ENCODE results near the gene PALM3. TPM values are rescaled to one million over a fixed set of nuclear protein-coding genes. Genes with fewer than 3 reads are reported as not detected.

Gene PALM3
- total RNA-seq, 1 experiment from 2014 or later, result 0.54 TPM

DNA sequence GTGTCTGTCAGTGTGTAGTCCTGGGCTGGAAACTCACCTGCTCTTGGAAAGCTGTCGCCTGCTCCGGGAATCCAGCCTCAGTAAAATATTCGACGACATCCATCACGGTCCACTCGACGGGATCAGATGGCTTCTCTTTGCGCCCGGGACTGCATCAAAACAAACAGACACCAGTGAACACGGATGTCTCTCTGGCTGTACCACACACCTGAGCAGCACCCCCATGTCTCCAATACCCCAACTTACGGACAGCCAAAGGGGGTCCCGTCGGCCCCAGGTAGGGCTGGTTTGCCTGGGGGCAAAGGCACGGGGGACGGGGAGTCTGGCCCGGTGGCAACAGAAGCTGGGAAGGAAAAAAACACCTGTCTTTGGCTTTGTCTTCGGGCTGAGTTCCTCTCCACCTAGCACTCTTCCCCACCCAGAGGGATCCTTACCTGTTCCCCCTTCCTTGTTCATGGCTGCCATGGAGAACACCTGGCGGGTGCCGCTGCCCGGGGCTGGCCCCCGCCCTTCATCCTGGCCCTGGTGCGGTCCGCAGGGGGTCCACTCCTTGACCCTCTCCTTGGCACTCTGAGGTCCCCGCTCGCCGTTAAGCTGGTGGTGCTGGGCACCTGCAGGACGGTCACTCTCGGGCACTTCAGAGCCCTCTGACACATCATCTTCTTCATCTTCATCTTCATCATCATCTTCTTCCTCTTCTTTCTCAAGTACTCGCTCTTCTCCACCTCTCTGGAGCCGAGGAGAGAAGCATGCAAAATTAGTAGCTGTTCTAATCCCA, 26.9 kb upstream of the PALM3 start:
- H3K9me3 ChIP-seq (ENCODE audit: control insufficient read depth, insufficient read depth, low read depth, low read length), result peaks cover 3% of the 10 kb centered on the region; the same call in 1 of the 2 replicates
- POLR2A ChIA-PET, result no interaction called here
- DNase-seq (ENCODE audit: low read depth, low spot score) (no peak), ATAC-seq (no peak)
- intact Hi-C loops (cut with micrococcal nuclease; ENCODE audit: unreplicated experiment), result no loop called here
- peaks cover 4% of the 10 kb centered on the region for H3K4me1 ChIP-seq (ENCODE audit: control insufficient read depth, insufficient read depth, low read length)
- CTCF ChIA-PET, result no interaction called here
- no peaks in the 10 kb centered on the region for H3K27me3 ChIP-seq (ENCODE audit: control insufficient read depth, insufficient read depth, low read length)
- TF ChIP-seq CTCF (IDR thresholded peaks at IDR 0.05) (no peak), TCF7L2 (IDR thresholded peaks at IDR 0.05; ENCODE audit: low read depth, low read length) (no peak), REST (IDR thresholded peaks at IDR 0.05; ENCODE audit: insufficient read depth in 1 of 2, low read depth in 2 of 2, low read length in 1 of 2) (no peak), POLR2AphosphoS5 (IDR thresholded peaks at IDR 0.05; ENCODE audit: low read depth, low read length) (no peak), SIN3A (IDR thresholded peaks at IDR 0.05; ENCODE audit: borderline replicate concordance, insufficient read depth, low read depth, low read length) (no peak)
- BruUV-seq (replicated peaks), result TSS peak; percentile 84
- no peaks in the 10 kb centered on the region; the same call in 1 of the 2 replicates for H3K36me3 ChIP-seq (ENCODE audit: control insufficient read depth, insufficient read depth, low read length)
- in situ Hi-C loops (cut with HindIII; ENCODE audit: low pct_unique_long_range_greater_than_20kb, low sequenced_read_pairs), result no loop called here
- peak overlapping the region; percentile 50 to 51 for H3K4me3 ChIP-seq (ENCODE audit: low read depth in 2 of 2, low read length in 2 of 2)
- no peak overlapping the region for H3K27ac ChIP-seq (ENCODE audit: low read length)

DNA sequence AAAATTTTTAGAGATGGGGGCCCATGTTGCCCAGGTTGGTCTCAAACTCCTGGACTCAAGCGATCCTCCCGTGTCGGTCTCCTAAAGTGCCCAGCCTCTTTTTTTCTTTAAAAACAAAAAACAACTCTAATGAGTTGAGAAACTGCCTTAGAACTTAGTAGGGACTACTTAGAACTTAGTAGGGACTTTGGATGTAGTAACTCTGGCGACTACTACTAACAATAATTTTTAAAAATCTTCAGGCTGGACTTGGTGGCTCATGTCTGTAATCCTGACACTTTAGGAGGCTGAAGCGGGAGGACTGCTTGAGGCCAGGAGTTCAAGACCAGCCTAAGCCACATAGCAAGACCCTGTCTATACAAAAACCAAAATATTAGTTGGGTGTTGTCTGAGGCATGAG, 24.2 kb upstream of the PALM3 start:
- ATAC-seq (no peak), DNase-seq (ENCODE audit: low read depth, low spot score) (no peak)
- intact Hi-C loops (cut with micrococcal nuclease; ENCODE audit: unreplicated experiment) (no loop called here), in situ Hi-C loops (cut with HindIII; ENCODE audit: low pct_unique_long_range_greater_than_20kb, low sequenced_read_pairs) (no loop called here)
- Histone ChIP-seq H3K4me1 (ENCODE audit: control insufficient read depth, insufficient read depth, low read length) (peaks cover 4% of the 10 kb centered on the region), H3K36me3 (ENCODE audit: control insufficient read depth, insufficient read depth, low read length) (no peaks in the 10 kb centered on the region; the same call in 1 of the 2 replicates), H3K27ac (ENCODE audit: low read length) (no peak overlapping the region), H3K27me3 (ENCODE audit: control insufficient read depth, insufficient read depth, low read length) (no peaks in the 10 kb centered on the region), H3K9me3 (ENCODE audit: control insufficient read depth, insufficient read depth, low read depth, low read length) (no peaks in the 10 kb centered on the region), H3K4me3 (ENCODE audit: low read depth in 2 of 2, low read length in 2 of 2) (no peak overlapping the region)
- POLR2A ChIA-PET, result no interaction called here
- CTCF ChIA-PET, result no interaction called here
- BruUV-seq (replicated peaks), result no TSS peak
- TF ChIP-seq TCF7L2 (IDR thresholded peaks at IDR 0.05; ENCODE audit: low read depth, low read length) (no peak), REST (IDR thresholded peaks at IDR 0.05; ENCODE audit: insufficient read depth in 1 of 2, low read depth in 2 of 2, low read length in 1 of 2) (no peak)

Measured in Panc1 (cell line).